Epithelial cell of esophagus (primary cell): ENCODE measurements around the gene PACS1.
"Not testable (repeated sequence)": the region's sequence is repeated elsewhere in the genome, so short reads cannot be mapped to it uniquely, and the experiment has no call there.

Experiments
- DNase-seq: peaks from one replicate; pipeline ENCODE4 v3.0.0; 2010; ENCODE audit warnings: low read depth
- H3K4me3 ChIP-seq: 2 replicates; pipeline ENCODE4 v1.5.1; 2011; ENCODE audit warnings: mild to moderate bottlenecking, low read length, control low read depth
- TF ChIP-seq, protein P1 (sequence below): IDR thresholded peaks from 2 replicates; pipeline ENCODE4 v1.5.1; 2011; ENCODE audit warnings: low read depth, mild to moderate bottlenecking, low read length, control low read depth, inconsistent platforms; ENCODE audit not compliant: insufficient read depth; ENCODE audit errors: missing control alignments

The PACS1 gene

GRCh38 chr11:66248903-66249302 lies 178.8 kb downstream of the PACS1 start:
- H3K4me3 ChIP-seq: no peak overlapping the region
- TF ChIP-seq, protein P1, sequence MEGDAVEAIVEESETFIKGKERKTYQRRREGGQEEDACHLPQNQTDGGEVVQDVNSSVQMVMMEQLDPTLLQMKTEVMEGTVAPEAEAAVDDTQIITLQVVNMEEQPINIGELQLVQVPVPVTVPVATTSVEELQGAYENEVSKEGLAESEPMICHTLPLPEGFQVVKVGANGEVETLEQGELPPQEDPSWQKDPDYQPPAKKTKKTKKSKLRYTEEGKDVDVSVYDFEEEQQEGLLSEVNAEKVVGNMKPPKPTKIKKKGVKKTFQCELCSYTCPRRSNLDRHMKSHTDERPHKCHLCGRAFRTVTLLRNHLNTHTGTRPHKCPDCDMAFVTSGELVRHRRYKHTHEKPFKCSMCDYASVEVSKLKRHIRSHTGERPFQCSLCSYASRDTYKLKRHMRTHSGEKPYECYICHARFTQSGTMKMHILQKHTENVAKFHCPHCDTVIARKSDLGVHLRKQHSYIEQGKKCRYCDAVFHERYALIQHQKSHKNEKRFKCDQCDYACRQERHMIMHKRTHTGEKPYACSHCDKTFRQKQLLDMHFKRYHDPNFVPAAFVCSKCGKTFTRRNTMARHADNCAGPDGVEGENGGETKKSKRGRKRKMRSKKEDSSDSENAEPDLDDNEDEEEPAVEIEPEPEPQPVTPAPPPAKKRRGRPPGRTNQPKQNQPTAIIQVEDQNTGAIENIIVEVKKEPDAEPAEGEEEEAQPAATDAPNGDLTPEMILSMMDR: no peak
- no peak for DNase-seq

DNA sequence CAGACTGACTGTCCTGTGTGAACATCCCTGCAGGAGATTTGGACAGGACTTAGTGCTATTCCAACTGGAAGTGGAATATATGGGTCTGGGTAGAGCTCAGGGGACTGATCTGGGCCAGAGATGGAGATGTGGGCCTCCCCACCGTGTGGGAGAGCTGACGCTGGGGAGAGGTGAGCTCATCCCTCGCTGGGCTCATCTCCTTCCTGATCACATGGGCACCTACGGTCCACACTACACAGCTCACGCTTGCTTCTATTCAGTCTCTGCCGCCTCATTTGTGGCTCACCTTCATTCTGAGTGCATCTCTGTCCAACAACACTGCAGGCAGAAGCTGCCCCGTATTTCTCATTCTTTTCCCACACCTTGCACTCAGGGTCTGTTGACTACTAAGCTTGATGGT lies 181.7 kb downstream of the PACS1 start:
- no peak overlapping the region for H3K4me3 ChIP-seq
- TF ChIP-seq, protein P1: no peak
- no peak for DNase-seq

GRCh38 chr11:66253081-66253480 lies 183.0 kb downstream of the PACS1 start:
- H3K4me3 ChIP-seq, DNase-seq: not testable (repeated sequence)

DNA sequence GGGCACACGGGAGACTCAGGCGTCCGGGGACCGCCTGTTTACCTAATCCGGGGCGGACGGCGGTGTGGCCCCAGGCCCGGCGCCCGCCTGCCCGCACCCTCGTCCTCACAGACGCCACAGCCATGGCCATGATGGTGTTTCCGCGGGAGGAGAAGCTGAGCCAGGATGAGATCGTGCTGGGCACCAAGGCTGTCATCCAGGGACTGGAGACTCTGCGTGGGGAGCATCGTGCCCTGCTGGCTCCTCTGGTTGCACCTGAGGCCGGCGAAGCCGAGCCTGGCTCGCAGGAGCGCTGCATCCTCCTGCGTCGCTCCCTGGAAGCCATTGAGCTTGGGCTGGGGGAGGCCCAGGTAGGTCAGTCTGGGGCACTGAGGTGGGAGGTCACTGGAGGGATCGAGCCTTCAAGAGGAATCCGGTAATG lies 188.4 kb downstream of the PACS1 start:
- H3K4me3 ChIP-seq: peak overlapping the region; percentile 87
- TF ChIP-seq, protein P1: no peak
- no peak for DNase-seq

DNA sequence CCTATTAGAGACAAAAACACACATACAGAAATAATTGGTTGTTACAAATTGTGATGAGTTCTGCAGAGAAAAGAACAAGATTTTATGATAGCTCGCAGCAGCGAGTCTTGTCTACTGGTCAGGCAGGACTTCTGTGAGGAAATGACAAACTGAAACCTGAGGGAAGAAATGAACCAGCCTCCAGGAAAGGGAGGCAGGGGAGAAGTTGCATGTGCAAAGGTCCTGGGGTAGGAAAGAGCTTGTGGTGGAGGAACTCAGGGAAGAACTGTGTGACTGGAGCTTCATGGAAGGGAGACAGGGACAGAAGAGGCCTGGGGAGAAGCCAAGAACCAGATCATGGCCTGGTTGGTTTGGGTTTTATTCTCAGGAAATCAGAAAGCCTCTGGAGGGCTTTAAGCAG lies 189.2 kb downstream of the PACS1 start:
- DNase-seq: no peak
- TF ChIP-seq, protein P1: no peak
- H3K4me3 ChIP-seq: no peak overlapping the region

- H3K4me3 ChIP-seq: no peak overlapping the region
- no peak for DNase-seq
- TF ChIP-seq, protein P1: no peak
These were observed 189.9 kb downstream of the PACS1 start for GRCh38 chr11:66259956-66260355.

DNA sequence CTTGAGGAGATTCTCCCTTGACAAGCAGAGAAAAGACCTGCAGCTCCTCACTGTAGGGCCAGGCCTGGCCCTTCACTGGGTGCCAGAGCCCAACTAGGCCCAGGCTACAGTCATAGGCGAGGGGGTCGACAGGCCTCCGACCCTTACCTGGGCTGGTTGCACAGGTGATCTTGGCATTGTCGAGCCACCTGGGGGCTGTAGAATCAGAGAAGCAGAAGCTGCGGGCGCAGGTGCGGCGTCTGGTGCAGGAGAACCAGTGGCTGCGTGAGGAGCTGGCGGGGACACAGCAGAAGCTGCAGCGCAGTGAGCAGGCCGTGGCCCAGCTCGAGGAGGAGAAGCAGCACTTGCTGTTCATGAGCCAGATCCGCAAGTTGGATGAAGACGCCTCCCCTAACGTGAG lies 191.5 kb downstream of the PACS1 start:
- TF ChIP-seq, protein P1: no peak
- no peak overlapping the region for H3K4me3 ChIP-seq
- no peak for DNase-seq

DNA sequence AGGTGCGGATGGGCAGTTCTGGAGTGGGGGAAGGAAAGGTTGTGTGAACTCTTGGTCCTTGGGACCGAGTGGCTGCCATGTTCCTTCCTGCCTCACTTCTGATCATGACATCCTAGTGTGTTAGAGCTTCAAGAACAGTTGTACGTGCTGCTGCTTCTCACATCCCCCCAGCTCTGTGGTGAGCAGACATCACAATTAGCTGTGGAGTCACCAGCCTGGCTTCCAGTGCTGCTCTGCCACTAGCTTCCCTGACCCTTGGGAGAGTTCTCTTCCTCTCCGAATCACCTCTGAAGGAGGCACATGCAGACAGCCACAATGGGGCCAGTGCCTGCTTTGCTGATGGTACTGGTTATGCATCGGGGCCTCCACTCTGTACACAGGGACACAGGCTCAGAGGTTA lies 192.1 kb downstream of the PACS1 start:
- TF ChIP-seq, protein P1: no peak
- no peak overlapping the region for H3K4me3 ChIP-seq
- DNase-seq: no peak
